GM21390 (cell line): Measurements from ENCODE around the gene TRAF4.
"Not testable (repeated sequence)": the region's sequence is repeated elsewhere in the genome, so short reads cannot be mapped to it uniquely, and the experiment has no call there.

Experiments
- ATAC-seq: cut with Tn5 transposase; IDR thresholded peaks from one replicate; pipeline ENCODE4 v1.9.1; 2021; ENCODE audit not compliant: unreplicated experiment

TRAF4 gene

DNA sequence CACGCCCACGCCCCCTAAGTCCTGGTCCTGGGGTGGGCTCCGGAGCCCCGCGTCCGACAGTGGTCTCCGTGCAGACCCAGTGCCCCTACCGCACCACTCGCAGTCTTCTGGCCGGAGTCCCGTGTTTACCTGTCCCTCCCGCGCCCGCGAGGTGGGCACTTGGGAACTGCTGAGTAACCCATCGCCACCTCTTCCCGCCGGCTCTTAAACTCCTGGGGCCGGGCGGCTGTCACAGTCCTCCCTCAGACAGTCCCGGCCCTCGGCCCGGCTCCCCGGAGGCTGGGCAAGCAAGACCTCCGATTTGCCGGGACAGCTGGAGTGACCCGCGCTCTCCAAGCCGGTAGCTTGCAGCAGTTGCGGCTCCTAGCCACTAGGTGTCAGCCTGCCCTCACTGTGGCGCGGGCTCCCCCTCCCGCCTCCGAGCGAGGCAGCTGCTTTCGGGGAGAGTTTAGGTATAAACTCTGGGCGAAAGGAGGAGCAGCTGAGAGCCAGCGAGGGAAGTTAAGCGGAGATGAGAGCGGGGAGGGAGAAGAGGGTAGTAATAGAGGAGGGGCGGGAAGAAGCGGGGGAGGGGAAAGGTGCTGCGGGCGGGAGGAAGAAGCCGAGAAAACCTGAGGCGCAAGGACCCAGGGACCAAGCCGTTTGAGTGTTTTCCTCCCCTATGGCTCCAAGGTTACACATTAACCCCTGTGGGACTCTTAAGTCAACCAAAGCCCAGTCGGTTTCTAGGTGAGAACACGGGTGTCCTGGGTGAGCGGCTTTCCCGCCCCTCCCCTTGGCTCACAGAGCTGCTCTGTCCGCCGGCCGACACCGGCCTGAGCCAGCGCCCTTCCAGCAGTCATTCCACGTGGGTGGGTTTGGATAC is 17.0 kb upstream of the TRAF4 start:
- peak; percentile 42 for ATAC-seq

- peak; percentile 33 for ATAC-seq
Measured at GRCh38 chr17:28728364-28729200, 15.2 kb upstream of the TRAF4 start, which contains the start of gene NEK8. Gene NEK8, plus strand, starts transcription at chr17:28728788. Its CDS starts 26 bp downstream, at chr17:28728814.

DNA sequence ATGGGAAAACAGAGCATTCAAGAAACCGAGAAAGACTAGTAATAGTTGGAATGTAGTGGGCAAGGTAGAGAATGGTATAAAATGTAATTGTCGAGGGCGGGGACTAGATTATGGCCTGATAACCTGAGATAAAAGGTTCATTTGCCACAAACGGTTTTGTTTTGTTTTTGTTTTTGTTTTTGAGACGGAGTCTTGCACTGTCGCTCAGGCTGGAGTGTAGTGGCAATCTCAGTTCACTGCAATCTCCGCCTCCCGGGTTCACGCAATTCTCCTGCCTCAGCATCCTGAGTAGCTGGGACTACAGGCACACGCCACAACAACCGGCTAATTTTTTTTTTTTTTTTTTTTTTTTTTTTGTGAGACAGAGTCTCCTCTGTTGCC is 13.9 kb upstream of the TRAF4 start:
- ATAC-seq: no peak

- no peak for ATAC-seq
Measured at GRCh38 chr17:28733346-28733745, 10.5 kb upstream of the TRAF4 start.

GRCh38 chr17:28734712-28735241 is 9.0 kb upstream of the TRAF4 start:
- ATAC-seq: no peak

DNA sequence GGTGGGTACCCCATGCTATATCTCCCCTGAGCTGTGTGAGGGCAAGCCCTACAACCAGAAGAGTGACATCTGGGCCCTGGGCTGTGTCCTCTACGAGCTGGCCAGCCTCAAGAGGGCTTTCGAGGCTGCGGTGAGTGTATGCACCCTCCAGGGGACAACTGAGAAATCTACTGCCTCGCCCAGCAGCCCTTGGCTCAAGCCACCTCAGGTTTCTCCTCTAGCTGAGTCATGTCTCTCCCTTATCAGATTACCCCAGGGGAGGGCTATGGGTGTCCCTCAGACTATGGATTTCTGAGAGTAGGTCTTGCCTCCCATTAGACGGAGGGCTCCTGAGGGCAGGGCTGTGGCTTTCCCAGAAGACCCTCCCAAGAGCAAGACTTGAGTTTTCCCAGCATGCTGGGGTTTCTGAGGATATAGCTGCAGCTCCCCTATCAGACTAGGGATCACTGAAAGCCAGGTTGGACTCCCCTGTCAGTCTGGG is 8.5 kb upstream of the TRAF4 start:
- no peak for ATAC-seq

GRCh38 chr17:28735913-28736769 is 7.7 kb upstream of the TRAF4 start:
- ATAC-seq: not testable (repeated sequence)

GRCh38 chr17:28737316-28737715 is 6.5 kb upstream of the TRAF4 start:
- ATAC-seq: no peak

DNA sequence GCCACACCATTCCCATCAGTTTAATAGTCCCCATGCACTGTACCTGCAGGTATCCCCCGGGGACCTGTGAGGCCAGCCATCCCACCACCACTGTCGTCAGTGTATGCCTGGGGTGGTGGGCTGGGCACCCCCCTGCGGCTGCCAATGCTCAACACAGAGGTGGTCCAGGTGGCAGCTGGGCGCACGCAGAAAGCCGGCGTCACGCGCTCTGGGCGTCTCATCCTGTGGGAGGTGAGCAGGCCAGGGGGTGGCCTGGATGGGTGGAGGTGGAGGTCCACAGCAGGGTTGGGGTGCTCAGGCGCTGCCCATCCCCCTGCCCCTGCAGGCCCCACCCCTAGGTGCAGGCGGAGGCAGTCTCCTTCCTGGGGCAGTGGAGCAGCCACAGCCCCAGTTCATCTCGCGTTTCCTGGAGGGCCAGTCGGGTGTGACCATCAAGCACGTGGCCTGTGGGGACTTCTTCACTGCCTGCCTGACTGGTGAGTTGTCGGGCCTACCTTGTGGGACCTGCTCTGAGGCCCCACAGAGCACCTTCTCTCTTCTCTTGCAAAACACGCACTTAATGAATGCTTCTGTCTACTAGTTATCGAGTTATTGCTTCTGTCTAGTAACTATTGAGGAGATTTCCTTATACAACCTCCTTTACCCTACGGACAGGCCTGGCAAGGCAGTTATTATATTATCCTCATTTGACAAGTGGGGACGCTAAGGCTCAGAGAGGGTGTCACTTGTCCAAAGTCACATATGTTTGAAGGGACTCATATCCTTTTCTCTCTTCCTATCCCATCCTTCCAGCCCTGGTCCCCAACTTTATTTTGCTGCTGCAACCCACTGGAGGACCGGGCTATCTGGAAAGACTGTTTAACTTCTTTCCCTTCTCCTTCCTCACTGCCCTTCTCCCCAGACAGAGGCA is 5.8 kb upstream of the TRAF4 start:
- ATAC-seq: peak; percentile 60

GRCh38 chr17:28738680-28739384 is 5.0 kb upstream of the TRAF4 start:
- no peak for ATAC-seq

DNA sequence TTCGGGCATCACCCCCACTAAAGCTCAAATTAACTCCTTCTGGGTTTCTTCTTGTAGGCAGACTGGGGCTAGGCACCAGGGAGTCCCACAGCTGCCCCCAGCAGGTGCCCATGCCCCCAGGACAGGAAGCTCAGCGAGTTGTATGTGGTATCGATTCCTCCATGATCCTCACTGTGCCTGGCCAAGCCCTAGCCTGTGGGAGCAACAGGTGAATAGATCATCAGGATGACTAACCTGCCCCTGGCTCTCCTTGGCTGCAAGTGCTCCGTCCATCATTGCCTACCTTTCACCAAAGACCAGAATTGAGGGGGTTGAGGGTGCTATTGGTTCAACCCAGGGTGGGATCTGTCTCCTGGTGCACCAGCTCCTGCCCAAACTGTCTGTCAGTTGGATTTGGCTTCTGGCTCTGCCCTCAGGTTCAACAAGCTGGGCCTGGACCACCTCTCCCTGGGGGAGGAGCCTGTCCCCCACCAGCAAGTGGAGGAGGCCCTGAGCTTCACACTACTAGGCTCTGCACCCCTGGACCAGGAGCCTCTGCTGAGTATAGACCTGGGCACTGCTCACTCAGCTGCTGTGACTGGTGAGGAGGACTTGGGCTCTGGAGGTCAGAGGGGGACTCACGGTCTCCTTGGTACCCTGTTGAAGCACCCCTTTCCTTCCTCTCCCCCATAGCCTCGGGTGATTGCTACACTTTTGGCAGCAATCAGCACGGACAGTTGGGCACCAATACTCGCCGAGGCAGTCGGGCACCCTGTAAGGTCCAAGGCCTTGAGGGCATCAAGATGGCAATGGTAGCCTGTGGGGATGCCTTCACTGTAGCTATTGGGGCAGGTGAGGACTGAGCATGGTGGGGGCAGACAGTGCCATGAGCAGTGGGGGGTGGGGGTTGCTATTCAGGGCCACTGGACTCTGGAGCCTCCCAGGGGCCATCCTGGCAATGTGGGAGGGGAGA is 3.1 kb upstream of the TRAF4 start:
- ATAC-seq: no peak

DNA sequence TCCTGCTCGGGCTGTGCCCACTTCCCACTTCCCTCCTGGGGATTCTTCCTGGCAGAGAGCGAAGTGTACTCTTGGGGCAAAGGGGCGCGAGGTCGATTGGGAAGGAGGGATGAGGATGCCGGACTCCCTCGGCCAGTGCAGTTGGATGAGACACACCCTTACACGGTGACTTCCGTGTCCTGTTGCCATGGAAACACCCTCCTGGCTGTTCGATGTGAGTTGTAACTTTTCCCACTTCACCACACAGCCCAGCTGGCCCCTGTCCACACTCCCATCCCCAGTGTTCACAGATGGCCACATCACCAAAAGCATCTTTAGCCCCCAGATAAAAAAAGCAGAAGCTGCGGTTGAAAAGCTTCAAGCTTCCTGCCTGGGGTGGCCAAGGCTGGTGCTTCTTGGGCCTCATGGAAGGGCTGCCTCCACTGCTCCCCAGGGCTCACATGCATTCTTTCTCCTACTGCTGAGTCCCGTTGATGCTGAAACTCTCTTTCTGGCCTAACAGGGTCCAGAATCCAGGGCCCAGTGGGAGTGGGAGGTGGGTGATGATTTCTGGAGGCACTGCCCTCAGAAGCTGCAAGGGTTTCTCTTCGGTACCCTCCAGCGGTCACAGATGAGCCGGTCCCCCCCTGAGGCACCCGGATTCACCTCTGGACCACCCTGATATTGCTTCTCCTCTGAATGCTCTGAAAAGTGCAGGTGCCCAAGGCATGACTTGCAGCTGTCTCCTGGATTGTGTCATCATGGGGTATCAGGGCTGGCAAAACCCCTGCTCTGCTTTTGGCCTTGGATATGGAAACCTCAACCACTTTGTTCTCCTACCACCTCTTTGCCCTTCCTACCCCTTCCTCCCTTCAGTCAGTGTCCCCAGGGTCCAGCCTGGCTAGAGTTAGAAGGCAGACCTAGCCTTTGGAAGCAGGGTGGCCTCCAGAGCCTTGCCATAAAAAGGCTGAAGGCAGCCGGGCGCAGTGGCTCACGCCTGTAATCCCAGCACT is 2.2 kb upstream of the TRAF4 start:
- no peak for ATAC-seq

DNA sequence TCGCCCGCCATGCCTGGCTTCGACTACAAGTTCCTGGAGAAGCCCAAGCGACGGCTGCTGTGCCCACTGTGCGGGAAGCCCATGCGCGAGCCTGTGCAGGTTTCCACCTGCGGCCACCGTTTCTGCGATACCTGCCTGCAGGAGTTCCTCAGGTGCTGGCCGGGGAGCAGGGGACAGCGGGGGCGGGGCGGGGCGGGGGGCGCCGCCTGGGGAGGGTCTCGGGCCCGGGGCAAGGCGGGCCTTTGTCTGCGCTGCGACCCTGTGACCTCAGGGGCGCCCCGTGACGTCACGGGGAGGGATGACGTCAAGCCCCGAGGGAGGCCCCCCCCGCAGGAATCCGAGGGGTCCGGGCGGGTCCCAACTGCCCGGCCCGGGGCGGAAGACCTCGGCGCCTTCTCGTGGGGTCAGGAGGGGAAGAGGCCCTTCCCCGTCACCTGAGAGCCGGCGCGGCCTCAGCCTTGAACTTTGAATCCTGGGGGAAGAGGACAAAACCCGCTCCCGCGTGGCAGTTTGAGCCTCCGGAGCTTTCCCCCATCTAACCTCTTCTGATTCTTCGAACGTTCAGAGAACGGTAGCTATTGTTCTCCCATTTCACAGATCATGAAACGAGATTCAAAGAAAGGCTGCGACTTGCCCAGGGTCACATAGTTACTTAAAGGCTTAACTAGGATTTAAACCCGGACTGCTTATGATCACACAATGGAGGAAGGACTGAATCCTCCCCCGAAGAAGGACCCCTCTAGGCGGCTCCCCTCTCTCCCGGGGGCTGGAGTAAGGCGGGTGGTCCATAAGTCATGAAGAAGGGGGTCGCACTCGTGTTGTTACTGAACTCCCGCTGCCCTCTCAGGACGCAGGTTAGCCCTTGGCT is 527 bp downstream of the TRAF4 start:
- ATAC-seq: peak; percentile 16

- ATAC-seq: no peak
Measured at GRCh38 chr17:28744972-28745785, 1.4 kb downstream of the TRAF4 start.
